Endothelial cell of umbilical vein (primary cell): ENCODE results near the gene NRXN3. TPM values are rescaled to one million over a fixed set of nuclear protein-coding genes. Genes with fewer than 3 reads are reported as not detected.

ENCODE experiments used
- BruUV-seq: library from RNA; stranded (reverse); fragments of 400-500 nt; replicated peaks from 2 replicates; lab custom pipeline; 2021; lab: Mats Ljungman, UMichigan
- CTCF ChIA-PET: fragments of 300-600, 350-600 bp; sonication (Branson Sonifier 250); formaldehyde crosslinking; loops from one replicate; lab custom pipeline; 2021; ENCODE audit warnings: antibody characterized with exemption, inconsistent platforms; lab: Charles Lee
- POLR2A ChIA-PET: fragments of 300-600, 350-600 bp; sonication (Branson Sonifier 250); formaldehyde crosslinking; loops from one replicate; lab custom pipeline; 2021; ENCODE audit warnings: antibody characterized with exemption, inconsistent platforms; lab: Charles Lee
- DNase-seq: peaks from one replicate; pipeline ENCODE4 v3.0.0-alpha.2; 2011; ENCODE audit warnings: low read depth, low spot score
- FAIRE-seq: peaks from 2 replicates; lab custom pipeline; 2011; peaks lifted over from hg19 to GRCh38; lab: Jason Lieb, UNC
- H2AFZ ChIP-seq: 2 replicates; pipeline ENCODE4 v1.6.0; 2012; ENCODE audit warnings: low read depth, low read length, control low read depth, inconsistent platforms
- H3K27ac ChIP-seq: 2 replicates; pipeline ENCODE4 v1.5.1; 2011; ENCODE audit warnings: low read depth, mild to moderate bottlenecking, control low read depth, low read length, moderate library complexity; ENCODE audit not compliant: insufficient read depth
- H3K27me3 ChIP-seq, 2 experiments: 2 replicates each; pipeline versions ENCODE4 v1.6.0 to v1.6.1; 2011; ENCODE audit warnings: low read length in 2 of 2, mixed read lengths in 1 of 2; ENCODE audit not compliant: control insufficient read depth in 2 of 2, insufficient read depth in 2 of 2
- H3K36me3 ChIP-seq, 2 experiments: 2 replicates in 1 of 2; 3 replicates in 1 of 2; pipeline ENCODE4 v1.5.1; 2011; ENCODE audit warnings: low read length in 2 of 2, mild to moderate bottlenecking in 1 of 2, moderate library complexity in 1 of 2; ENCODE audit not compliant: control insufficient read depth in 2 of 2, insufficient read depth in 2 of 2; ENCODE audit errors: extremely low read depth in 1 of 2
- H3K4me1 ChIP-seq: 3 replicates; pipeline ENCODE4 v1.5.1; 2011; ENCODE audit warnings: mild to moderate bottlenecking, low read length; ENCODE audit not compliant: control insufficient read depth, insufficient read depth; ENCODE audit errors: extremely low read depth
- H3K4me2 ChIP-seq: 2 replicates; pipeline ENCODE4 v1.6.1; 2011; ENCODE audit warnings: low read length, control low read depth, mixed read lengths; ENCODE audit not compliant: insufficient read depth
- H3K4me3 ChIP-seq, 3 experiments: fragments of 200-600 bp in 1 of 3; sonication (generic), shearing (Covaris generic) in 1 of 3; replicated peaks in 1 of 3; 2 replicates each; pipeline ENCODE4 v1.5.1; 2011 to 2016; ENCODE audit warnings: control low read depth in 3 of 3, low read length in 3 of 3, mild to moderate bottlenecking in 2 of 3, inconsistent platforms in 1 of 3, low read depth in 1 of 3, moderate library complexity in 1 of 3; ENCODE audit not compliant: insufficient read depth in 1 of 3
- H3K79me2 ChIP-seq: 2 replicates; pipeline ENCODE4 v1.6.0; 2012; ENCODE audit warnings: low read length, inconsistent platforms; ENCODE audit not compliant: control insufficient read depth, insufficient read depth
- H3K9ac ChIP-seq: replicated peaks from 2 replicates; pipeline ENCODE3; 2011; ENCODE audit warnings: low read length, control low read depth; ENCODE audit not compliant: insufficient read depth; ENCODE audit errors: extremely low read depth
- H3K9me1 ChIP-seq: replicated peaks from 3 replicates; pipeline ENCODE4 v1.6.0; 2011; ENCODE audit warnings: mild to moderate bottlenecking, low read length; ENCODE audit not compliant: control insufficient read depth, insufficient read depth; ENCODE audit errors: extremely low read depth
- H3K9me3 ChIP-seq: replicated peaks from 2 replicates; pipeline ENCODE4 v1.5.1; 2012; ENCODE audit warnings: low read length, inconsistent platforms; ENCODE audit not compliant: control insufficient read depth, insufficient read depth
- H4K20me1 ChIP-seq: replicated peaks from 2 replicates; pipeline ENCODE3; 2011; ENCODE audit warnings: mild to moderate bottlenecking, low read length; ENCODE audit not compliant: control insufficient read depth, insufficient read depth; ENCODE audit errors: extremely low read depth
- FOS ChIP-seq: IDR thresholded peaks from 2 replicates; pipeline ENCODE4 v1.6.1; 2011; ENCODE audit warnings: mild to moderate bottlenecking, low read length, moderate library complexity, borderline replicate concordance; ENCODE audit not compliant: insufficient read depth
- JUN ChIP-seq: IDR thresholded peaks from 2 replicates; pipeline ENCODE4 v1.6.1; 2011; ENCODE audit warnings: borderline replicate concordance, low read depth; ENCODE audit not compliant: insufficient read length, insufficient read depth
- MYC ChIP-seq: IDR thresholded peaks from one replicate; pipeline ENCODE4 v1.6.1; 2011; ENCODE audit warnings: mild to moderate bottlenecking, low read depth, low read length
- POLR2A ChIP-seq: IDR thresholded peaks from 2 replicates; pipeline ENCODE4 v1.6.1; 2012; ENCODE audit warnings: low read depth, mild to moderate bottlenecking, control low read depth, low read length
- POLR2AphosphoS5 ChIP-seq: IDR thresholded peaks from 2 replicates; pipeline ENCODE4 v1.6.1; 2012; ENCODE audit warnings: low read depth, mild to moderate bottlenecking, control low read depth, low read length, moderate library complexity; ENCODE audit not compliant: insufficient read depth
- dilution Hi-C: fragments of 300-500 bp; cut with MboI; formaldehyde crosslinking; loops from one replicate; pipeline ENCODE4 v1.15.0; 2019; ENCODE audit warnings: low sequenced_read_pairs; ENCODE audit not compliant: extremely low pct_ligation_motif_present
- intact Hi-C: fragments of 100-400 bp; cut with micrococcal nuclease; formaldehyde crosslinking; loops from one replicate; pipeline ENCODE4 v1.10.0; 2022
- polyA plus RNA-seq, 4 experiments: library from polyadenylated mRNA; depleted of rRNA in 3 of 4; stranded (reverse) in 3 of 4; unstranded in 1 of 4; fragments of >200 nt; gene quantifications; 2 replicates each; pipeline versions ENCODE4 v1.2.1 to v1.2.3, GENCODE V29; 2011 to 2012; ENCODE audit warnings: missing spikeins in 1 of 4
- total RNA-seq: library from RNA; stranded (reverse); gene quantifications from 2 replicates; pipeline ENCODE4 v1.2.3, GENCODE V29; 2021

NRXN3 gene
- total and polyA plus RNA-seq, 2 donors (not counting 3 experiments of a cell fraction or from before 2014, with no cell fraction given), result 0.72 to 4.2 TPM

DNA sequence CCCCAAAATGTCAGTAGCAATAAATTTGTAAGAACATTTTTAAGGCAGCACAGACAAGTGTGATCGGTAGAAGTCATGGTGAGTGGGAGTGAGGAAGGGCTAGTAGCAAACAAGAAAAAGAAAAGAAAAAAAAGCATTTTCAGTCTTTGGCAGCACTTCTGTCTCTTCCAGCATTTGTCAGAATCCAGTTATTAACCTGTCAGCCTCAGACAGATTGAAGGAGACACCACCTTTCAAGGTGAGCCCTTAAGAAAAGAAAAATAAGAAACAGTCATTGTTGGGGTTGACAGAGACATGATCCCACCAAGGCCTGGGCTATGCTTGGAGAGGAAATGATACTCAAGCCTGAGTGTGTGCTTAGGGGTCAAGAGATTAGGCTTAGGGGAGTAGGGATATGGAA, 947.4 kb downstream of the NRXN3 start:
- no peak overlapping the region for H3K9ac ChIP-seq
- no peaks in the 10 kb centered on the region for H3K36me3 ChIP-seq
- no peak for DNase-seq
- no TSS peak for BruUV-seq
- intact Hi-C loops, result no loop called here
- no peak overlapping the region for H3K4me3 ChIP-seq
- no peak overlapping the region for H3K4me2 ChIP-seq
- no peaks in the 10 kb centered on the region for H3K9me1 ChIP-seq
- H2AFZ ChIP-seq, result no peak overlapping the region
- H3K4me1 ChIP-seq, result no peaks in the 10 kb centered on the region
- H4K20me1 ChIP-seq, result no peaks in the 10 kb centered on the region
- H3K27me3 ChIP-seq, result no peaks in the 10 kb centered on the region
- FAIRE-seq, result no peak
- no peaks in the 10 kb centered on the region for H3K9me3 ChIP-seq
- ChIA-PET CTCF (no interaction called here), POLR2A (no interaction called here)
- dilution Hi-C loops, result no loop called here
- TF ChIP-seq JUN (no peak), FOS (no peak), POLR2A (no peak), MYC (no peak), POLR2AphosphoS5 (no peak)
- no peaks in the 10 kb centered on the region for H3K79me2 ChIP-seq
- H3K27ac ChIP-seq, result no peak overlapping the region

GRCh38 chr14:79118291-79118690, 948.1 kb downstream of the NRXN3 start:
- TF ChIP-seq POLR2AphosphoS5 (no peak), POLR2A (no peak)
- BruUV-seq, result no TSS peak
- no peak overlapping the region for H2AFZ ChIP-seq
- H3K9me1 ChIP-seq, result no peaks in the 10 kb centered on the region
- no peaks in the 10 kb centered on the region for H3K79me2 ChIP-seq
- no peak overlapping the region for H3K4me2 ChIP-seq
- no peak for FAIRE-seq
- ChIA-PET CTCF (no interaction called here), POLR2A (interaction anchor here (0.7 kb wide), 1 partner anchor 260 kb away, joined by 5 read pairs; no protein-coding TSS in a partner anchor)
- H3K4me1 ChIP-seq, result no peaks in the 10 kb centered on the region
- intact Hi-C loops, result no loop called here
- dilution Hi-C loops, result no loop called here
- DNase-seq, result no peak
- no peak overlapping the region for H3K27ac ChIP-seq
- H3K9ac ChIP-seq, result no peak overlapping the region
- H3K9me3 ChIP-seq, result no peaks in the 10 kb centered on the region
- no peaks in the 10 kb centered on the region for H3K36me3 ChIP-seq
- H3K27me3 ChIP-seq, result no peaks in the 10 kb centered on the region
- no peak overlapping the region for H3K4me3 ChIP-seq
- H4K20me1 ChIP-seq, result no peaks in the 10 kb centered on the region
